Gastroesophageal sphincter (tissue), 4 donors: ENCODE data around the gene UPK2. TPM values are rescaled to one million over a fixed set of nuclear protein-coding genes. Genes with fewer than 3 reads are reported as not detected.

Source experiments
- ATAC-seq: fragments of 150-250 bp; one replicate; pipeline ENCODE4 v1.9.1; 2016; ENCODE audit warnings: mild to moderate bottlenecking, moderate library complexity
- H3K27ac ChIP-seq, 4 donors: fragments of 200-600 bp; sonication (generic) in 3 of 4; 1 replicate in 3 of 4; 2 replicates in 1 of 4; pipeline ENCODE4 v1.5.1; 2016 to 2019
- H3K27me3 ChIP-seq: fragments of 200-600 bp; sonication (generic); one replicate; pipeline ENCODE4 v1.5.1; 2019
- H3K36me3 ChIP-seq, 2 donors: fragments of 200-600 bp; sonication (generic); one replicate each; pipeline ENCODE4 v1.5.1; 2019; ENCODE audit warnings: control low read depth in 1 of 2
- H3K4me1 ChIP-seq, 3 donors: fragments of 200-600 bp; sonication (generic); 1 replicate in 2 of 3; 2 replicates in 1 of 3; pipeline ENCODE4 v1.5.1; 2016 to 2019; ENCODE audit warnings: control low read depth in 2 of 3
- H3K4me3 ChIP-seq, 2 donors: fragments of 200-600 bp; sonication (generic); one replicate each; pipeline ENCODE4 v1.5.1; 2019; ENCODE audit warnings: mild to moderate bottlenecking in 1 of 2, moderate library complexity in 1 of 2
- H3K9me3 ChIP-seq, 3 donors: fragments of 200-600 bp; sonication (generic); one replicate each; pipeline ENCODE4 v1.5.1; 2017 to 2019; ENCODE audit warnings: control low read depth in 2 of 3
- EP300 ChIP-seq: sonication (generic); formaldehyde crosslinking; IDR thresholded peaks from one replicate; pipeline ENCODE4 v1.6.1; 2017; ENCODE audit warnings: antibody characterized with exemption, mild to moderate bottlenecking
- POLR2A ChIP-seq, 2 donors: fragments of 450-650 bp; IDR thresholded peaks; one replicate each; pipeline ENCODE4 v1.6.1; 2017; ENCODE audit warnings: antibody characterized with exemption in 2 of 2, mild to moderate bottlenecking in 2 of 2, moderate library complexity in 1 of 2
- POLR2AphosphoS5 ChIP-seq: sonication (generic); formaldehyde crosslinking; IDR thresholded peaks from one replicate; pipeline ENCODE4 v1.6.1; 2017; ENCODE audit warnings: antibody characterized with exemption
- WGBS, 2 donors: methylation state at CpG; one replicate each; pipeline ENCODE4 v1.1.5; 2018; ENCODE audit warnings: low coverage in 1 of 2; 5-methylcytosine and 5-hydroxymethylcytosine counted together
- total RNA-seq, 4 donors: library from RNA; depleted of rRNA; stranded (reverse); fragments of >200 nt; gene quantifications; one replicate each; pipeline ENCODE4 v1.1.0, GENCODE V29; 2016
- TF ChIP-seq, protein P1 (sequence below), 4 experiments: fragments of 200-600 bp in 2 of 4; fragments of 450-650 bp in 2 of 4; sonication (generic) in 1 of 4; IDR thresholded peaks; one replicate each; pipeline ENCODE4 v1.5.1; 2017 to 2019; ENCODE audit warnings: antibody characterized with exemption in 4 of 4, mild to moderate bottlenecking in 2 of 4, moderate library complexity in 2 of 4

Gene UPK2
- total RNA-seq, 4 donors from 2014 or later: not detected

DNA sequence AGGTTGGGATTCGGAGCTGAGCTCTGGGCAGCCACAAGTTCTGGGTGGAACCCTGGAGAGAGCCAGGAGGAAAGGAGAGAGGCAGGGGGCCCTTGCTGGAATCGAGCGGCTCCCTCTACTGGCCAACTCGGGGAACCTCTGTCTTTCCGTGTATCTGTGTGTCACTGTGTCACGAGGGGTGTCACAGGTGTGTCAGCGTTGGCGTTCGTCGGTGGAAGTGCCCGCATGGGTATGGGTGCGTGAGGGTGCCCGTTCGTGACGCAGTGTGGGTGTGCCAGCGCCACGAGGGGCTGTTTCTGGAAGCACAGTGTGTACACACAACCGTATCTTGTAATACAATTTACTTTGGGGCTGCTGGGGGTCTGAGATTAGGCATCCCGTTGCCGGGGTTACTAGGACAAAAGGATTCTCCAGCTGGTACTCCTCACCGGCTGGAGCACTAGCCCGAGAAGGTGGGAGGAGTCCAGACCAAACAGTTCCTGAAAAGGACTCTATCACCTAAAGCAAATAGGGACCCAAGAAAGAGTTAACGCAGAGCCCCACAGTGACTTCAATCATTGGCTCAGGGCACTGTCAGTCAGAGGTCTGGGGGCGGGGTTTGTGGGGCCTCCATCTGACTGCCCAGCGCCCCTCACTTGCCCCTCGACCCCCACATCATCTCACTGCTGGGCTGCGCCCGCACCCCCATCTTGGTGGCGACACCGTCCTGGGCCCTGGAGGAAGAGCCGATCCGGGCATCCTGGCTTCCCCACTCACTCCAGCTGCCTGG is 27.8 kb upstream of the UPK2 start:
- Histone ChIP-seq H3K9me3 (no peaks in the 10 kb centered on the region), H3K4me1 (peaks cover 0 to 67% (median 19%) of the 10 kb centered on the region in 3 donors), H3K27ac (peak overlapping the region; percentile 93 to 98 (median 95)), H3K36me3 (no peaks in the 10 kb centered on the region), H3K27me3 (no peaks in the 10 kb centered on the region), H3K4me3 (peak overlapping the region; percentile 73 to 86)
- WGBS, 2 donors: 0% methylated on average over 8 to 10 of the region's 32 CpGs
- TF ChIP-seq, protein P1, sequence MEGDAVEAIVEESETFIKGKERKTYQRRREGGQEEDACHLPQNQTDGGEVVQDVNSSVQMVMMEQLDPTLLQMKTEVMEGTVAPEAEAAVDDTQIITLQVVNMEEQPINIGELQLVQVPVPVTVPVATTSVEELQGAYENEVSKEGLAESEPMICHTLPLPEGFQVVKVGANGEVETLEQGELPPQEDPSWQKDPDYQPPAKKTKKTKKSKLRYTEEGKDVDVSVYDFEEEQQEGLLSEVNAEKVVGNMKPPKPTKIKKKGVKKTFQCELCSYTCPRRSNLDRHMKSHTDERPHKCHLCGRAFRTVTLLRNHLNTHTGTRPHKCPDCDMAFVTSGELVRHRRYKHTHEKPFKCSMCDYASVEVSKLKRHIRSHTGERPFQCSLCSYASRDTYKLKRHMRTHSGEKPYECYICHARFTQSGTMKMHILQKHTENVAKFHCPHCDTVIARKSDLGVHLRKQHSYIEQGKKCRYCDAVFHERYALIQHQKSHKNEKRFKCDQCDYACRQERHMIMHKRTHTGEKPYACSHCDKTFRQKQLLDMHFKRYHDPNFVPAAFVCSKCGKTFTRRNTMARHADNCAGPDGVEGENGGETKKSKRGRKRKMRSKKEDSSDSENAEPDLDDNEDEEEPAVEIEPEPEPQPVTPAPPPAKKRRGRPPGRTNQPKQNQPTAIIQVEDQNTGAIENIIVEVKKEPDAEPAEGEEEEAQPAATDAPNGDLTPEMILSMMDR (IDR thresholded peaks at IDR 0.05): peak in 3 of 4 experiments; percentile 93 to 96 (median 94)
- TF ChIP-seq EP300: no peak
- peak; percentile 56 for TF ChIP-seq POLR2AphosphoS5
- peak in 1 of 2 donors; percentile 5 for TF ChIP-seq POLR2A (IDR thresholded peaks at IDR 0.05)
- ATAC-seq: peak; percentile 78

DNA sequence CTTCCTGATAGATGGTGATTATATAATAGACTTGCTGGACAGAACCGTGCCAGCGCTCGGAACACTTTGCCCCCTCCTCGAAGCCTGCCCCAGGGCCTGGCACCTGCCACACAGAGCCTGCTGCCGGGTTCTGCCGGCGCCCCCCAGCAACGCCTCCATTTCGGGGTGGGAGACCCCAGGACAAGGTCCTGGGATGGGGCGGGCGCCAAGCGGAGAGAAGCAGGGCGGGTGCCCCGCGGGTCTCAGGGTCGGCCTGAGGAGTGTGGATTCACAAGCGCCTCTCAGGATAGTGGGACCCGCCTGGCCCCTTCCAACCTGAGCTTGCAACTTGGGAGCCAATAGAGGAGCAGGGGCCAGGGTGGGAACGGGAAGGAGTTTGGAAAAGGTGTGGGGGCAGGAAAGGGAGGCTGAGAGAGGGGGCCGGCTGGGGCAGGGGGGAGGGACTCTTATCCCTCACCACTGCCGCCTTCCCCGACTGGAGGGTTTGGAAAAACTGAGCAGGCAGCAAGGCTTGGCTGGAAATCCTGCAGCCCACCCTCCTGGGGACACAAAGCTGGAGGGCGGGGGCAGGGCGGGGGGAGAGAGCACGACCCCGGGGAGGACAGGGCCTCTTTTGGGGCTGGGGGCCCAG is 27.1 kb upstream of the UPK2 start:
- no peaks in the 10 kb centered on the region for H3K27me3 ChIP-seq
- H3K27ac ChIP-seq: peak overlapping the region; percentile 93 to 98 (median 95)
- no peaks in the 10 kb centered on the region for H3K9me3 ChIP-seq
- H3K4me1 ChIP-seq: peaks cover 0 to 67% (median 13%) of the 10 kb centered on the region in 3 donors
- no peaks in the 10 kb centered on the region for H3K36me3 ChIP-seq
- H3K4me3 ChIP-seq: peak overlapping the region; percentile 73 to 86
- 0% methylated on average over 3 of the region's 26 CpGs; no CpG with 5 or more reads in 1 of the 2 donors for WGBS, 2 donors
- TF ChIP-seq EP300 (no peak), POLR2AphosphoS5 (no peak), POLR2A (IDR thresholded peaks at IDR 0.05) (no peak)
- TF ChIP-seq, protein P1 (IDR thresholded peaks at IDR 0.05): peak in 2 of 4 experiments; percentile 2 to 8
- ATAC-seq: peak; percentile 44

DNA sequence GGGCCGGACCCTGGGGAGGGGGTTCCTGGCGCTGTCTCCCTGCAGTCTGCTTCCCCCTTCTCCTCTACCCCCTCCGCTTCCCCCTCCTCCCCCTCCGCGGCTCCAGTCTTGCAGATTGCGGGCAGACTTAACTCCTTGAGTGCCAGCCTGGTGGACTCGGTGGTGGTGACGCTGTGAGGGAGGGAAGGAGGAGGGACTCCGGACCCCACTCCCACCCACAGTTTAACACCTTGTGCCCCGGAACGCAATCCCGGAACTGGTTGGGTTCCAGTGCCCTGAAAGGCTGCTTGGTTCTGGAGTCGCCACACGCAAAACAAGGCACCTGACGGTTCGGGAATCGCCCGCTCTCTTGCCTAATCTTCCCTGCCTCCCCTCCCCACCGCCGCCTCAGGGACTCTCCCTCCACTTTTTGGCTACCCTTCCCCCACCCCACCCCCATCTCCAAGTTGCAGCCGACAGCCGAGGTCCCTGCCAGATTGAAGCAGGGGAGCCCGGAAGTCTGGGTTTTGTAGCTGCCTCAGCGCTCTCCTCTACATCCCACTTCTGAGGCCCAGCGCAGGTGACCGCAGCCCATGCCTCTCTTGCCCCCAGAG is 26.5 kb upstream of the UPK2 start:
- peak; percentile 55 for ATAC-seq
- TF ChIP-seq, protein P1 (IDR thresholded peaks at IDR 0.05): no peak
- TF ChIP-seq POLR2AphosphoS5: peak; percentile 57
- no peaks in the 10 kb centered on the region for H3K9me3 ChIP-seq
- no peaks in the 10 kb centered on the region for H3K27me3 ChIP-seq
- WGBS, 2 donors: 0% methylated on average over 5 to 6 of the region's 26 CpGs
- peak overlapping the region; percentile 93 to 98 (median 95) for H3K27ac ChIP-seq
- H3K36me3 ChIP-seq: no peaks in the 10 kb centered on the region
- H3K4me1 ChIP-seq: peaks cover 0 to 65% (median 13%) of the 10 kb centered on the region in 3 donors
- peak overlapping the region; percentile 73 to 86 for H3K4me3 ChIP-seq

DNA sequence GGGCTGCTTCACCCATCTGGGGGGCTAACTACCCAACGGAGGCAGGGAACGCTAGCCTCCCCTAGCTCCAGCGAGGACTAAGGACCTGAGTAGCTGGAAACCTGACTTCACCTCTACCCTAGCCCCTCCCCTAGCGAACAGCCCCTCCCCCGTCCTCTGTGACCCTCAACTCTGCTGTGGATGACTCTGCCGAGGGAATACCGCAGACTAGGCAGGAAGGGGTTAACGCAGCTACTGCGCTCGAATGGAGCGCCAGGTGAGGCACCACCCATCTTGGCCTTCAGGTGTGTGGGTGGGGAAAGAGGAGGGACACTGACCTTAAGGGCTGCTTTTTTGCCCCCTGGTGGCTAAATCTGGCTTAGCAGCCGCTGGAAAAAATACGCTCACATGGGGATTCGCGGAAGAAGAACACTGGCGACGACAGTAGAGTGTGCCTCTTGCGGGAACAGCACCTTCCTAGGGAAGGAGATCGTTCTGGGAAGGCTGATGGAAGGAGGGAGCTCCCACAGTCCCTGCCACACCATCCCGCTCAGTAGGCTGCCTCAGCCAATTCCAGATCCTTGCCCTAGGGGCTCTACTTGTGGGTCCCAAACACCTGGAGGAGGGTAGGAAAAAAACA is 25.9 kb upstream of the UPK2 start:
- Histone ChIP-seq H3K27ac (peak overlapping the region; percentile 93 to 98 (median 95)), H3K36me3 (no peaks in the 10 kb centered on the region), H3K9me3 (no peaks in the 10 kb centered on the region), H3K4me3 (peak overlapping the region; percentile 73 to 86), H3K27me3 (no peaks in the 10 kb centered on the region), H3K4me1 (peaks cover 0 to 65% (median 13%) of the 10 kb centered on the region in 3 donors)
- WGBS, 2 donors: 0 to 3% methylated on average over 2 to 8 of the region's 20 CpGs
- ATAC-seq: peak; percentile 13
- TF ChIP-seq, protein P1 (IDR thresholded peaks at IDR 0.05): peak; percentile 96 to 98 (median 97)
- TF ChIP-seq POLR2A (IDR thresholded peaks at IDR 0.05) (no peak), POLR2AphosphoS5 (peak; percentile 56)
